NAMALWA (cell line): ENCODE data around the gene DISC1.

Experiments
- DNase-seq: peaks from one replicate; pipeline ENCODE4 v3.0.0-alpha.2; 2015; ENCODE audit warnings: low spot score

Gene DISC1

DNA sequence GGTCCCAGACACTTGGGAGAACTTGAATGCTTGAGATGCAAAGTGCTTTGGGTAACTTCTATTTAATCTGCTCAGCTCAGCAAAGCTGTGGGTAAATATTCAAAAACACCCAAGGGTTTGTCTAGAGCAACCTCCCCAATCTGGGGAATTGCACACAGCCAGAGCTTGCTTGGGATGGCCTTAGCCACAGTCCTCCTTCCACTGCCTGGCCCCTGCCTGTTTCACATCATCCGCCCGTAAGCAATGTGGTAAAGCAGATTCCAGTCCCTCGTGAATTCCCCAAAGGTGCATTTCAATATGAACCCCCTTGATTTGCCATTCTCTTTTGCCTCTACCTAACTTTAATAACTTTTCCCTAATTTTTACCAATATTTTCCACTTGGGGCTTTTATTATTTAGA lies 418.1 kb downstream of the DISC1 start:
- DNase-seq = no peak

- DNase-seq = no peak
These were observed 418.8 kb downstream of the DISC1 start for GRCh38 chr1:232045139-232045994.

DNA sequence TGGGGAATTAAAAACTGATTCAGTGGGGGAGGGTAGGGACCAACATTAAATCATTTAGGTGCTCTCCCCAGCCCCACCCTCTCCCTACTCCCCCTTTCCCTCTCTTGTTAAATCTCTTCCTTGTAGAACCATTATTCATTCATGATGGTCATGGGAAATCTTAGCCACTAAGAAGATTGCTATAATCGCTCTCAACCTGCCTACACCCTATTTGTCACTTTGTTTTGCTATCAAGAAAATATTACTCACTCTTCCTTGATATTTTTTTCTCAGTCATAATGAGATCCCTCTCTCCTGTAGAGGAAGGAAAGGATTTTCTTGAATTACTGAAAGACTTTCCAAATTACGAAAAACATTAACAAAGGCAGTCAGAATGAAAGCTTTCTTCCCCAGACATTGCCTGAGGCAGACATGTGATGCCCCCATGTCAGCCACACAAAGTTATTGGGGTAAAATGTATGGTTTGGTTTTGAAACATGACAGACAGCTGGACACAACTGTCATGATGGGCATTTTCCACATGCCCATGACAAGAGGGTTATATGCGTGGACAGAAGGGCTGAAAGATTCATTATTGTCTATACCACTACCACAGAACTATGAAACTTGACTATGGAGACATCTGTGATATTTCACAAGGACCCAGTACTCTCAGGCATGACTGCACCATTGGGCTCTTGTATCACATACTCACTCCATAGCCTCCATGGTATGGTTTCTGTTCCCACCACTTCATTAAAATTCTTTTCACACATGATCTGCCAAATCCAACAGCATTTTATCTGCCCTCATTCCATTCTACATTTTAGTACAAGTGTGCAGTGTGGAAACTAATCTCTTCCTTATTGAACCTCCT lies 420.1 kb downstream of the DISC1 start:
- DNase-seq = no peak

- no peak for DNase-seq
These were observed 420.9 kb downstream of the DISC1 start for GRCh38 chr1:232047473-232047872.

- no peak for DNase-seq
These were observed 421.9 kb downstream of the DISC1 start for GRCh38 chr1:232048481-232048880.

- no peak for DNase-seq
These were observed 422.7 kb downstream of the DISC1 start for GRCh38 chr1:232049335-232049734.

GRCh38 chr1:232057217-232057895 lies 430.8 kb downstream of the DISC1 start:
- no peak for DNase-seq

DNA sequence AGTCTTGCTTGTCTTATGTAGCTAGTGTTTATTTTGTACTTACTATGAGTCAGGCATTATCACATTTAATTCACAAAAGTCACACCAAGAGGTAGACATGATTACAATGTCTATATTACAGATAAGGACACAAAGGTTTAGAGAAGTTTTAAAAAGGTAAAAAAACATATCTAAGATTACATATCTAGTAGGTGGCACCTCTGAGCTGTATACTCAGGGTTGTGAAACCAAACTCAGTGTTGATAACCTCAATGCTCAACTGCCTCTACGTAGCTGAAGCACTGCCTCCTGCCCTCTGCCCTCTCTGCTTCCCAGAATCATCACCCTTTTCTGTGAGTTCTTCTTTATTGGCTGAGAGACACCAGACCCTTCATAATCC lies 431.3 kb downstream of the DISC1 start:
- DNase-seq = no peak

DNA sequence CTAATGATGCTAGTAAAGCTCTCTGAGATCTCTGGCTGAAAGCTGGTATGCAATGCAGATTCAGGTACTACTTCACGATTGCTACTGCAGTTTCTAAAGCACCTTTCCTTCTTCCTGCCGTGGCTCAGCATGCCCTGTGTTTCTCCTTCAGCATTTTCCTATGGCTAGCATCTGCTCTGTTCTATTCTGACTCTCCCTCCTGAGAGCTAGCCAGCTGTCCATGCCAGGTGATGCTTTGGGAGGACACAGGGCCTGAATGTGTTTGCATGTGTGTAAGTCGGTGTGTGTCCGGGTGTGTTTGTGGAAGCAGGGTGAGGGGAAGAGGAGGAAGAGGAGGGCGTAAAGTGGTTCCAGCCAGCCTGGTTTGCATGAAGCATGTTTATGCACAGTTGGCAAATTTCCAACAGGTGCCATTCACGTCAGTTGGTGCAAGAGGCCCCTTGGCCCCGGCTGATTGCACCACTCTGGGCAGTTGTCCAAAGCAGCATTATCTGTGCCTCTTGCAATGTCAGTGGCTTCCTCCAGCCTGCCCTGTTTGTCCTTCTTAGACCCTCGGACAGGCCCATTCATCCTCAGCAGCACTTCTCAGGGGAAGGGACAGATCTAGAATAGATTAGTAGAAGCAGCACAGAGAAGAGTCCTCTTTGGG lies 433.3 kb downstream of the DISC1 start:
- DNase-seq = no peak

DNA sequence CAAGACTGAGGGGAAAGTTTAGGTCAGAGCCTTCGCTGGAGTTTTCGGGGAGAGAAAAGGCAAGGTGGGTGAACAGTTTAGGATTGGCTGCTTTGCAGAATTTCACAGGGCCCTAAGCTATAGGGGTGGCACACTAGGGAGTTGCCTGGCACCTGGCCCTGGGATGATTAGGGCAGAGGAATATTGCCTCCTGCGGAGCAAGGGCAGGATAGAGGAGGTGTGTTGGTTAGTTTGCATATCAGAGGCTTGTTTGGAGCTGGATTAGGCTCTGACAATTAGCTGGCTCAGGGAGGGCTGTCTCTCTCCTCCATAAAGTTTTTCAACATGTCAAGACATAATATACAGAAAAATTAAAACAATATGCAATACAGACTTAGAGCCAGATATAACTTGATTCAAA lies 436.4 kb downstream of the DISC1 start:
- DNase-seq = no peak

DNA sequence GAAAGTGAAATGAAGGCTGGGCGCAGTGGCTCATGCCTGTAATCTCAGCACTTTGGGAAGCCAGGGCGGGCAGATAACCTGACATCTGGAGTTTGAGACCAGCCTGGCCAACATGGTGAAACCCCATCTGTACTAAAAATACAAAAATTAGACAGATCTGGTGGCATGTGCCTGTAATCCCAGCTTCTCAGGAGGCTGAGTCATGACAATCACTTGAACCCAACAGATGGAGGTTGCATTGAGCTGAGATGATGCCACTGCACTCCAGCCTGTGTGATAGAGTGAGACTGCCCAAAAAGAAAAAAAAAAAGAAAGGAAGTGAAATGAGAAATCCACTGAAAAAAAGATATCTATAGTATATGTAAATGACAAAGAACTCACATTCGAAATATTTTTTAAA lies 439.9 kb downstream of the DISC1 start:
- no peak for DNase-seq

- no peak for DNase-seq
These were observed 447.7 kb downstream of the DISC1 start for GRCh38 chr1:232074265-232074664.

DNA sequence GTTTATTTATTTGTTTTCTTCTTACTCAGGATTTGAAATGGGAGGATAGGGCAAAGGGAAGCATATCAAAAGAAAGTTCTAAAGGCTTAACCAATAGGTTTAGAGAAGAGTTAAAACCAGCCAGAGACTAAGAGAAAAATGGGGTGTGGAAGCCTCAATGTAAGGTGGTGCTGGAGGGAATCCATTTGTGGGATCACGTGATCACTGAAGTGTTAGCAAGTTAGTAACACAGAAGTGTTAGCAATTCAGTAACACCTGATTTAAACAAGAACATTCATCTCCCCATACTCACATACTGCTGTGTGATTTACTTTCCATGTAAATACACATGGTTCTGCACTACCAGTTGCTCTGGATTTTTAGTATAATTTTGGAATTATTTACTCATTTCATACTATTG lies 451.2 kb downstream of the DISC1 start:
- no peak for DNase-seq

DNA sequence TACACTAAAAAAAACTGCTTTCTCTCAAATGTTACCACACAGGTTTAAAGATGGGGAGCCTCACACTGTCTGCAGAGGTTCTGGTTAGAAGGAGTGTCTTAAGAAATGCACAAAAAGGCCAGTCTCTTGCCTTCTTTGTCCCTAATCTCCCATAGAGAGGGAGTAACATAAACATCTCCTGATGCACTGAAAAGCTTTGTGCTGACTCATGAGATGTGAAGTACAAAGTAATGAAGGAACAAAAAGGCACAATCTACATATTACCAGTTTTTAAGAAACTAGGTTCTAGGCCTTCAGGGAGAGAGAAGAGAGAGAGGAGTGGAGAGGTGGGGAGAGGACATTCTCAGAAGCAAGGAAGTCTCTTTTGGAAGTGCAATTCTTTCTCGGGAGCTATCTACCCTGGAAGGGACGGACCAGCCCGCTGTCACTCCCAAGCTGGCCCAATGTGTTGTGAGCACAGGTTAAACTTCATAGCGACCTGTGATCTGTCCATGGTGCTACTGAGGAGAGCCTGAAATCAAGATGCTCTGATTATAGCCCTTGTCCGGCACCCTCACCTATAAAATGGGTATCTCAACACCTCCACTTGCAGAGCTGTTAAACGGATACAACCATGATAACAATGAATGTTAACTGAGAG lies 458.1 kb downstream of the DISC1 start:
- no peak for DNase-seq

DNA sequence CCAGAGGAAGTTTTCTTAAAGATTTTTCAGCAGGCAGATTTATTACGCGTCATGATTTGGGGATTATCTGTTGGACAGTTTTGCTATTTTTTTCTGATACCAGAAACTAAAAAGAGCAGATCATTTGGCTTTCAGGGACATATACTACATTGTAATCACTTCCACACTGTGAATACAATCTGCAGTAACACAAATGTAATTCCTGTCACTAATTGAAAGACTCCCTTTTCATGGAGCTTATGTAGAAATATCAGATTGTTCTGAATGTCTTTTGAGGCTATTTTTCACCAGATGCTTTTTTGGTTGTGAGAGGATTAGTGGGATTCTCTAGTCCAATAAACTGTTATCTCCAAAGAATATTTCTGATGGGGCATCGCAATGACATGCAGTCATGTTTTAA lies 464.2 kb downstream of the DISC1 start:
- no peak for DNase-seq
